Measurements from ENCODE around the gene TLR10.
A peak's percentile ranks its signal among the peaks of the same experiment; 100 is the strongest.

DNA sequence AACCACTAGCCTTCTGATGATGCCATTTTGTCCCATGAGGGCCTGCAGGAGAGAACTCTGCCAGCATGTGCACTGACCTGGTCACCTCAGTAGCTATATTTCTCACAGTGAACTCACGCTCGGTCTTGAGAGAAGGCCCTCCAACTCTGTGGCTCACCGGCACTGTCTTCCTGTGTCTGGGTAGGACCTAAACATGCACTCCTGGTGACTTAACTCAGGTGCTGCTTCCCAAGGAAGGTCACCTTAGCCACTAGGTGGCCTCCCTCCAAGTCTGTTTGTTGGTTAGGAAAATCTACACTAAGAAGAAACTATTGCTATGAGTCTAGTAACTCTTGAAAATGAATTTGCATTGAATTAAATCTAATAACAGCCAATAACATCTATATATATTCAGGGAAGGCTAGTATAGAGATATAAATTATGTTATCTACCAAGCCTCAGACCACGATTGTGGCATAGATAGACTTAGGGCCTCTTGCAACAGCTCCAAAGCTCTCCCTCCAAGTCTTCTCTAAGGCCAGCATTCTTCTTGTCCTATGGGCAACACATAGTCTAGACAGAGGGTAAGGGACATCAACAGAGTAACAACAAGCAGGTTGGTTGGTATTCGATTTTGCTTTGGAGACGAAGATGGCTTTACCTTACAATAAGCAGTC lies 24.7 kb downstream of the TLR10 start:
- TF ChIP-seq, protein P1, sequence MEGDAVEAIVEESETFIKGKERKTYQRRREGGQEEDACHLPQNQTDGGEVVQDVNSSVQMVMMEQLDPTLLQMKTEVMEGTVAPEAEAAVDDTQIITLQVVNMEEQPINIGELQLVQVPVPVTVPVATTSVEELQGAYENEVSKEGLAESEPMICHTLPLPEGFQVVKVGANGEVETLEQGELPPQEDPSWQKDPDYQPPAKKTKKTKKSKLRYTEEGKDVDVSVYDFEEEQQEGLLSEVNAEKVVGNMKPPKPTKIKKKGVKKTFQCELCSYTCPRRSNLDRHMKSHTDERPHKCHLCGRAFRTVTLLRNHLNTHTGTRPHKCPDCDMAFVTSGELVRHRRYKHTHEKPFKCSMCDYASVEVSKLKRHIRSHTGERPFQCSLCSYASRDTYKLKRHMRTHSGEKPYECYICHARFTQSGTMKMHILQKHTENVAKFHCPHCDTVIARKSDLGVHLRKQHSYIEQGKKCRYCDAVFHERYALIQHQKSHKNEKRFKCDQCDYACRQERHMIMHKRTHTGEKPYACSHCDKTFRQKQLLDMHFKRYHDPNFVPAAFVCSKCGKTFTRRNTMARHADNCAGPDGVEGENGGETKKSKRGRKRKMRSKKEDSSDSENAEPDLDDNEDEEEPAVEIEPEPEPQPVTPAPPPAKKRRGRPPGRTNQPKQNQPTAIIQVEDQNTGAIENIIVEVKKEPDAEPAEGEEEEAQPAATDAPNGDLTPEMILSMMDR (conservative IDR thresholded peaks at IDR 0.05 in 1 of 2, IDR thresholded peaks at IDR 0.05 in 1 of 2; ENCODE audit: extremely low read depth in 1 of 2, insufficient read depth in 1 of 2, low read depth in 1 of 2, low read length in 2 of 2), result peak; percentile 32 to 53
- TF ChIP-seq EZH2 (IDR thresholded peaks at IDR 0.05; ENCODE audit: borderline replicate concordance, low read length), result no peak

Data from mammary epithelial cell (primary cell).